ENCODE data around the gene SH3PXD2A.

The SH3PXD2A gene

DNA sequence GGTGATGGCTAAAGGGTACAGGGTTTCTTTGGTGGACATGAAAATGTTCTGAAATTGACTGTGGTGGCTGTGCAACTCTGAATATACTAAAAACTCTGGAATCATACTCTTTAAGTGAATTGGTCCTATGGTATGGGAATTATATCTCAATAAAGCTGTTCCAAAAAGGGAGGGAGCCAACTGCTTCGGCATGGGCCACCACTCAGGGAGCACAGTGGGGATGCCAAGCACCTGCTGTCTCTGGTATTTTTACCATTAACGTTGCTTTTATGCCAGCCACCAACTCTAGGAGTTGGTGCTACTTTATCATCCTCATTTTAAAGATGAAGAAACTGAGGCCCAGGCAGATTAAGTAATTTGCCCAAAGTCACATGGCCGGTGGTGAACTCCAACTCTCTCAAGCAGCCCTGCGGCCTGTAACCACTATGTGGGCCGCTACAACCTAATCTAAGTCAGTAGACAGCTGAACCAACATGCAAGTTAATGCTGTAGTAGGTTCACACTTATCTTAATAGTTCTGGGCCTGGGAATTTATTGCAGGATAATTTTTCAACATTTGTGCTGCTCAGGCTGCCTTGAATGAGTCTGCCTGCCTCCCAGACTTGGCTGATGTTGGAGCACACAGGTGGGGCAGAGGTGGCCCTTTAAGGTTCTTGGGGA, 20.8 kb downstream of the SH3PXD2A start:
- no peak for DNase-seq (ENCODE audit: low read depth in 4 of 4, low spot score in 1 of 4)

DNA sequence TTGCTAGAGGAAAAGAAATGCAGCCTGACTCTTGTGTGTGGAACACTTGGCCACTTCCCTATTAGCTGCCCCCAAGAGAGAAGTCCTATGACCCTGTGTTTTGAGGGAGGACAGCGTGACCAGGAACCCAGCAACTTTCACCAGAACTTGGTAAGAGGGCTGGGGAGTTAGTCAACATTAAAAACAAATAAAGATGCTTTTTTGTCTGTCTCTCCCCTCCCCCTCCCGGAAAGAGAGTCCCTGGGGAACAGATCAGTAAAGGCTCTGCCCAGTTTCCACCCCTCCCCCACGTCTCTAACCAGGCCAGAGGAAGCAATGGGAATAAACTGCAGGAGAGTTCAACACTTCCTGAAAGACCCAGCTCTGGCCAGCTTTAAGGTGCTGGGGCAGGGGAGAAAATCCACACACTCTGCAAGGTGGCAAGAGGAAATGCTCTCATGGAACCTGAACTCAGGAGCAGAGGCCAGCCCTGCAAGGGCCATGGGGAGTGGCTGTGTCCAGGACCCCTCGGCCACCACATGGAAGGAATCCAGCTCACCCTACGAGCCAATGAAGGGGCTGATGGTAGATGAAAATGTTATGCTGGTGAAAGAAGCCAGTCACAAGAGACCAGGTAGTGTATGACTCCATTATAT, 21.5 kb downstream of the SH3PXD2A start:
- no peak for DNase-seq (ENCODE audit: low read depth in 4 of 4, low spot score in 1 of 4)

DNA sequence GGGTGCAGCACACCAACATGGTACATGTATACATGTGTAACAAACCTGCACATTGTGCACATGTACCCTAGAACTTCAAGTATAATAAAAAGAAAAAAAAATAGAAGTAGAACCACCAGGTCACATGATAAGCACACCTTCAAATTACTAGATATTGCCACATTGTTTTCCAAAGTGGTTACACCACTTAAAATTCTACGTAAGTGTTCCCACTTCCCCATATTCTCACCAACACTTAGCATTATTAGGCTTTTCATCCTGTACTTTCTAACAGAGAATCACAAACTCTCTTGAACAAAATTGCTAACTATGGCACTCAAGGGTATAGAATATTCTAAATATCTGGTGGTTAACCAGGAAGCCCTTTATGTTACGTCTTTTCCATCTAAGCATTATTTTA, 22.6 kb downstream of the SH3PXD2A start:
- DNase-seq (ENCODE audit: low read depth in 4 of 4, low spot score in 1 of 4), result no peak

DNA sequence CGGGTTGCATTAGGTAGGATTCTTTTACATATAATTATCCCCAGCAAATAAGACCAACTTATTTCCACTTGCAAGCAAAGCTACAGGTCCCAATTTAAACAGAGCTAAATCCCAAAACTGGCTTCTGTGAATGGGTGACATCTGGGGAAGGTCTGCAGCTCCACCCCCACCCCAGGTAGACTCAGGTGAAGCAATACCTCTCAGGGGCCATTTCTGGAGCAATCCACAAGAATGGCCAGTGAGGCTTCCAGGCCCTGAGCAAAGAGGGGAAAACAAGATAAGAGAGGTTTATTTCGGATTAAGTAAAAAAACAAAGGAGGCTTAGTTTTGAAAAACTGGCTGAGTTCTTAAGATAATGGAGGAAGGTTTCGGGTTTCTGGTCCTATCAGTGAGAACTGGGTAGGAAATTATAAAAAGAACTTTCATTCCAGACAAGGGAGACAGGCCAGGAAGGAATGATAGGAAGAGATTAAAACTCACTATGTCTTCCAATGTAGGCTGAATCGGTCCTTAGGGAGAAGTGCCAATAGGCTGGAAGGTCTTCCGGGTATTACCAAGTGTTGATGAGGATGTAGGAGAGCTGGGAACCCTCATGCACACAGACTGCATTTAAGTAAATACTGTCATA, 25.4 kb downstream of the SH3PXD2A start:
- no peak for DNase-seq (ENCODE audit: low read depth in 4 of 4, low spot score in 1 of 4)

DNA sequence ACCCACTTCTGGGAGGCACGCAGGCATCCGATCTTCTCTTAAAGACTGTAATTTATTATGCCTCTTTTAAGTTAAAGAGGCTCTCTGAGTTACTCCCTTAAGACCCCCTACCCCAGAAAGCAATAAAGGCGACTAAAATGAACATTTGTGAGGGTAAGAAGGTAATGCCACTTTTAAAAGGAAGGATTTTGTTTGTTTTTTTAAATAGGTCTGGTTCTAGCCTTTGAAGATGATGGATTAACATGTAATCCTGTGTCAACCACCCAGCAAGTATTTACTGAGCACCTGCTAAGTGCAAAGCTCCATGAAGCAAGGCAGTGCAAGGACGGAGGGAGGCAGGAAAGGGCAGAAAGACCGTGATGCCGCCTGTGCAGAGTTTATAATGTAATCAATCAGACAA, 26.1 kb downstream of the SH3PXD2A start:
- no peak for DNase-seq (ENCODE audit: low read depth in 4 of 4, low spot score in 1 of 4)

DNA sequence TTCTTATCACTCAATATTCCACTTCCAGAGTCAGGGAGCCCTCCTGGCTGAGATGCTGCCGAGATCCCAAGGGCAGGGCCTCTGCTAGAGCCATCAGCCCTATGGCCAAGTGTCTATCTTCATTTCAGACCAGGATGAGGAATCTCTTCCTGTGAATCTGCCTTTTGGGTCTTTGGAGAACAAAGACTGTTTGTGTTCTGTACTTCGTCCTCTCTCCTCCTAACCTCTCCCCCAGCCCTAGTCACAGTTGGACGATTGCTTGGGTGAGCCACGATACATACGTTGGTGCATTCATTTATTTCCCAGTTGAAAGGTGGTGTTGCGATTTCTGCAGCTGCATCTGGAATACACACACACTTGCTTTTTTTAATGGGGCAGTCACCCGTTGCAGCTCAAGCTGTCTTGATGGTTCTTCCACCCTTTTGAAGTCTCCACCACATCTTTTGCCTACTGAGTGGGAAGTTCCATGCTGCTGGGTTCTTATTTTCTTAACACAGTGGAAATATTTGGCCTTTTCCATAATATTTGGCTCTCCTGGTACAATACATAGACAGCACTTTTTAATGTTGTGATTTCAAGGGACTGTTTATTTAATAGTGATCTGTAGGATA, 26.7 kb downstream of the SH3PXD2A start:
- no peak for DNase-seq (ENCODE audit: low read depth in 4 of 4, low spot score in 1 of 4)

DNA sequence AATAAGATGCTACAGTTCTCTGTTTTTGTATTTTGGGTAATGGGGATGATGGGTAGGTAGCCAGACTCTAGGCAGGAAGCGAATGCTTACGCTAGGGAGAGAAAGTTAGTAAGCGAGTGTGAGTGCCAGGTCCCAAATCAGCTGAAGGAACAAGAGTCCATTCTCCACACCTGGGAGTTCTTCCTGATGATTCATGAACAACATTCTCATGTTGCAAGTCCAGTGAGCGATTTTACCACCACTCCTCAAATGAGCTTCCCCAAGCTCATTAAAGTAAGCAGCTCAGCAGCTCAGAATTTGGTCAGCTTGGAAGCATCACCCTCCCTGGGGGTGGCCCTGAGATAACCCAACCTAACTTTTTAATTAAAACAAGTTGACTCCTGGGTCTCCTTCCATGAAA, 27.3 kb downstream of the SH3PXD2A start:
- no peak for DNase-seq (ENCODE audit: low read depth in 4 of 4, low spot score in 1 of 4)

DNA sequence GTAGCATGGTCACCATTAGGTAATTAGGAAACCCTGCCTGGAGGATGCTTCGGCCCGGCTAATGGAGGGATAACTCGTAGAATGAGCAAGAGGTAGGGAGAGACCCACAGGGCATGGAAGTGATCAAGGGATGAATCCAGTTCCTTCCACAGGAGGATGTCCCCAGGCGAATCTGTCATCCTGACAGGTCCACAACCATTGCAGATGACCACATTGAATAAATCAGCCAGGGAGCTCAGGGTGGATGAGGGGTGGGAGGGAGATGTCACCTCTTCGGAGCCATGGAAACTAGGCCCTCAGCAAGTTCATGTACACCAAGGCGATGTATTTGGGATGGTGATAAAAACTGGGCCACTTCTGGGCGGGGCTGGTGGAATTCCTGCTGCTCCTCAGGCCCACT, 28.5 kb downstream of the SH3PXD2A start:
- DNase-seq (ENCODE audit: low read depth in 4 of 4, low spot score in 1 of 4), result no peak

DNA sequence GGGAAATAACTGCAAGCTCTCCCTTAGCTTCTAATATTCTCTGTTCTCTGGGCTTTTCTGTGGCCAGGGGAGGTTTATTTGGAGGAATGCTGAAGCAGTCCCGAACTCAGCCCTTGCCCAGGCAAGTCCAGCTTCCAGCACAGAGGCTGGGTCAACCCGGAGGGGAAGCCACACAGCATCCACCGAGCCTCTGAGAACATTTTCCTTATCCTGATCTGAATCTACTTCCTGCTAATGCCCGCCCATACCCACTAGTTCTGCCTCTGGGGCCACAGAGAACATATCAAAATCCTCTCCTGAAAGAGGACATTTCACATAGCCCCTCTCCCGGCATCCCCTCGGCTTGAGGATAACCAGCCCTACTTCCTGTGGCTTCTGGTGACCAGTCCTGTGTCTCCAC, 31.1 kb downstream of the SH3PXD2A start:
- DNase-seq (ENCODE audit: low read depth in 4 of 4, low spot score in 1 of 4), result no peak

DNA sequence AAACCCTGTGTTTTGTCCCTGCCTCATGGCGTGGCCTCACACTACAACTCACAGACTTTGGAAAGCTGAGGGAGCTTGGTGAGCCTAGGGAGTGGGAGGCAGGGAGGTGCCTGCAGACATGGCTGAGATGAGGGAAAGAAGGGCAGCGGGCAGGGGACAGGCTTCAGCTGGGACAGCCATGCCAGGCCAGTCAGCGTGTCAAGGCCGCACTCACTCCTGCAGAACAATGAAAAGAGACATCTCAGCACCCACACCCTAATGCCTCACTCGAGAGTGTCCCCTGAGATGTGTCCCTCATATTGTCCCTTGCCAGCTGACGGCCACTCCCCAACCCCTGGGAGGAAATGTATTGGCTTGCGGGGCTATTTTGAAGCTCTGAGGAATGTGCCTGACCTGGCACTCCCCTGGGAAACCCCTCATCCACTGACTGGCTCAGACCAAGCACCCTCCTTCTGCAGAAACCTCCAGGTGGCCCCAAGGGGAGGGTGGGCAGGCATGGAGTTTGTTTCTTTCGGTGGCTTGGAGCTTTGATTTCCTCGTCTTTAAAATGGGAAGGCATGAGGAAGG, 31.6 kb downstream of the SH3PXD2A start:
- no peak for DNase-seq (ENCODE audit: low read depth in 4 of 4, low spot score in 1 of 4)

DNA sequence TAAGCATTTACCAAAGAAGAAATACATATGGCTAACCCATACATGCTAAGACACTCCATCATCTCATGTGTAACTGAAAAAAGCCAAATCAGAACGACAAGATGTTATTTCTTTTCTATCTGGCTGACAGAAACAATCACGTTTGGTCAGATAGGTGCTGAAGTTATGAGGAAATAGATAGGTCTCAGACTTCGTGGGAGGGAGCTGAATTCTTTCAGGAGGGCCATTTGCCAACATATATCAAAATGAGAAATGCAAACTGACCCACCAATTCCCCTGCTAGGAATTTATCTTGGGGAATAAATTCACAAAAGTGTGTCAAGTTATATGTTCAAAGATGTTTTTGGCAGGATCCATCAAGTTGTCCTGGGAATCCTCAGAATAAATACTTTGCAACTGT, 32.6 kb downstream of the SH3PXD2A start:
- no peak for DNase-seq (ENCODE audit: low read depth in 4 of 4, low spot score in 1 of 4)

DNA sequence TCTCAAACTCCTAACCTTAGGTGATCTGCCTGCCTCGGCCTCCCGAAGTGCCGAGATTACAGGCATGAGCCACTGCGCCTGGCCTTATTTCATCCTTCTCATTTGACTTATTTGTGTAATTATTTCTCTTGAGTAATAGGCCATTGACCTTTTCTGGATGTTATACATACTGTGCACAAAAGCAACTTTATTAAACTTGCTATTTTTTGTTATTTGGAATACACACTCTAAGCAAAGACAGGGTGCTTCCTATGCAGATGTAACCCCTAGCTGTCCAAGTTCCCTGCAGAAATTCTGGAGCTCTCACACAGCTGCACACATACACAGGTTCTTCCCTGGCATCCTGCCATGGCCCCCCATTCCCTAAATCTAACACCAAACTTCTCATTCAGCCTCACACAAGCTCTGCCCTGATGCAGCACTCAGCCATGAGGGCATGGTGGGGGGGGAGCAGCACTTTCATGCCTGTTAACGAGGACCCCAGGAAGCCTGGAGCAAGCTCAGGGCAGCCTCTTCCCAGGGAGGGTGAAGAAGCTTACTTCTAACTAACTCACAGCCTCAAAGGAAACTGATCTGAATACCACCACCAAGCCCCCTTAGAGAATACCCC, 33.2 kb downstream of the SH3PXD2A start:
- no peak for DNase-seq (ENCODE audit: low read depth in 4 of 4, low spot score in 1 of 4)

DNA sequence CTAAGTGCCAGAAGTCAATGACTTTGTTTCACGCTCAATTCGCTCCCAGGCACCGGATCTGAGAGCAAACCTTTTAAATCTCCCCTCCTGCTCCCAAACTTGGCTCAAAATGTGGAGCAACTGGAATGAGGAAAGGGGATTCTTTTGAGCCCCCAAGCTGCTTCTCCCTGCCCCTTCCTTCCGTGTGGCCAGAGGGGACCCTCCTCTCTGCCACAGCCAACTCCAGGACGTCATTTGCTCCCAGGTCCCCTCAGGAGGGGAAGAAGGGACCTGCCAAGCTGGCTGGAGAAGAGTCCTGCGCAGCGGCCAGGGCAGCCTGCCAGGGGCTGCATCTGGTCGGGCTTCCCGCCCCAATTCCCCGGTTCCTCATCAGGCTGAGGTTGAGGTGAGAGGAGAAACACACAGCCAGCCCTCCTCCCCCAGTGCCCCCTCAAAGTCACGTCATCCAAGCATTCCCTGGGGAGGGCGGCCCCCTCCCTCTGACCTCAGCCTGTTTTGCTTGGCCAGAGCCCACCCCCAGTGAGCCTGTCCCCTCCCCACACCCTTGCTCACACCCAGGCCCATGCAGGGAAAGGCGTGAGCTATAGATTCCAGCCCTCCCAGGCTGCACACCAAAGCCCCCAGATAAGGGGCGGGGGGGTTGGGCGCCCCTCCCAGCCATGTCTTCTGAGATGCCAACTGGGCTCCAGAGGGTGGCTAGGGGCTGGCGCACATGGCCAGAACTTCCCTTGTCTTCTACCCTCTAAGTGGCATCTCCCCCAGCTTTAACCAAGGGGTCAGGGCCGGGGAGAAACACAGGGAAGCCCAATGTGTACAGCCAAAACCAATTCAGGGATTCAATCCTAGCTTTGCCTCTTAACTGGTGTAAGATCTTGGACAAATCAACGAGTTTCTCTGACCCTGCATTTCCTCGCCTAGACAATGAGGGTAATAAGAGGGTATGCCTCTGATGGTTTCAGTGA, 35.0 kb downstream of the SH3PXD2A start:
- DNase-seq (ENCODE audit: low read depth in 4 of 4, low spot score in 1 of 4), result no peak

DNA sequence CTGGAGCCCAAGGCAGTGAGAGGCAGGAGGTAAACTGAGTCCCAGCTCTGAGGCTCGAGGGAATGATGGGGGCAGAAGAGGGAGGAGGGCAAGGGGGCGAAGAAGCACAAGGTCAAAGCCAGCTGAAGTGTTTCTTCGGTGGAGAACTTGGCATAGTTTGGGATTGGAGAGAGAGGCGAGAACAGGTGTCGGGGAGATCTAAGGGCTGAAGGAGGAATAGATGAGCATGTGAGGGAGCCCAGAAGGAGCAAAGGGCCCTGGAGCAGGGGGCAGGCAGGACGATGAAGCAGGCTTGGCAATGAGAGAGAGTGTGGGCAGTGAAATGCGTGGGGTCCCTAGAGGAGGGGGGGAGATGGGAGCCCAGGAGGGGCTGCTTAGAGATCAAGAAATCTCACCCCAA, 35.9 kb downstream of the SH3PXD2A start:
- no peak for DNase-seq (ENCODE audit: low read depth in 4 of 4, low spot score in 1 of 4)

DNA sequence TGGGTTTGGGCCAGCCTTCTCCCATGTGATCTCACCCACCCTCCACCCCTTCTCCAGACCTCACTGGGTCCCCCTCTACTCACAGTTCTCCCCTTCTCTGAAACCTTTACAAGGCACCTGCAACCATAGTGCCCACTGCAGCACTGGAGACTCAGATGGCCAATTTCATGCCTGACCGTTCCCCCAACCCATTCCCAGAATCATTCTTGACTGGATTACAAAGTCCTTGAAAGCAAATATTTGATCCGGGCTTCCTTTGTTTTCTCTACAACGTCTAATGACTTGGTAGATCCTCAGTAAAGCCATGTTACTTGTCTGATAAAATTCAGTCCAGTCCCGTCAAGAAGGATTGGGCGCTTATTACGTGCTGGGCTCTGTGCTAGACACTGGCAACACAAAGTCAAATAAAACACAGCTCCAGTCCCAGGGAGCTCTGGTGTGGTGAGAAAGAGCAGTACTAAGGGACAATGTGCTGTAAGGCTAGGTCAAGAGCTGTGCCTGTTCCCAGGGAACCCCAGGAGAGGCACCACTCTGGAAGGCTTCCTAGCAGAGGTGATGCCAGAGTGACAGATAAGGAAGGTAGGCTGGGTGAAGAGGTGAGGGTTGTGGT, 36.5 kb downstream of the SH3PXD2A start:
- DNase-seq (ENCODE audit: low read depth in 4 of 4, low spot score in 1 of 4), result no peak

DNA sequence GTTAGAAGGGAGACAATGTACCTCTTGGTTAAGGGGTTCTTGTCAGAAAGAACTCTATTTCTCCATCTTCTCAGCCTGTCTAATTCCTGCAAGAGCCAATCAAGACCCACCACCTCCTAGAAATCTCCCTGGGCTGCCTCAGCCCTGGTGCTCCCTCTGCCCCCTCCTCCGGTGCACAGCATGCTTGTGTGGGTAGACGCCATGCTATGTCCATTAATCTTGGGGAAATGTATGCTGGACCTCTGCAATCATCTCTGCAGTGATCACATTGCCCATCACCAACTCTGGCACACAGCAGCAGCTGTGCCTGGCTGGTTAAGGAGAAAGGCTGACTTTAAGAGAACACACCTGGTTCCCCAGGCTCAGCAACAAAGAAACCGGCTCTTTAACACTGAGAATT, 37.3 kb downstream of the SH3PXD2A start:
- no peak for DNase-seq (ENCODE audit: low read depth in 4 of 4, low spot score in 1 of 4)

DNA sequence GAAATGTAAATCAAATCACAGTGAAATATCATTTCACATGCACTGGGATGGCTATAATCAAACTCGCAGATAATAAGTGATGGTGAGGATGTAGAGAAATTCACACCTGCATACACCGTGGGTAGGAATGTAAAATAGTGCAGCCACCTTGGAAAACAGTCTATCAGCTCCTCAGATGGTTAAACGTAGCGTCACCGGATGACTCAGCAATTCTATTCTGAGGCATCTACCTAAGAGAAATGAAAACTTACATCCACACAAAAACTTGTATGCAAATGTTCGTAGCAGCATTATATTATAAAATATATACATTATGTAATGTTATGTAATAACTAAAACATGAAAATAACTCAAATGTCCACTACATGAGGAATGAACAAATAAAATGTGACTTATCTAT, 38.9 kb downstream of the SH3PXD2A start:
- DNase-seq (ENCODE audit: low read depth in 4 of 4, low spot score in 1 of 4), result no peak

DNA sequence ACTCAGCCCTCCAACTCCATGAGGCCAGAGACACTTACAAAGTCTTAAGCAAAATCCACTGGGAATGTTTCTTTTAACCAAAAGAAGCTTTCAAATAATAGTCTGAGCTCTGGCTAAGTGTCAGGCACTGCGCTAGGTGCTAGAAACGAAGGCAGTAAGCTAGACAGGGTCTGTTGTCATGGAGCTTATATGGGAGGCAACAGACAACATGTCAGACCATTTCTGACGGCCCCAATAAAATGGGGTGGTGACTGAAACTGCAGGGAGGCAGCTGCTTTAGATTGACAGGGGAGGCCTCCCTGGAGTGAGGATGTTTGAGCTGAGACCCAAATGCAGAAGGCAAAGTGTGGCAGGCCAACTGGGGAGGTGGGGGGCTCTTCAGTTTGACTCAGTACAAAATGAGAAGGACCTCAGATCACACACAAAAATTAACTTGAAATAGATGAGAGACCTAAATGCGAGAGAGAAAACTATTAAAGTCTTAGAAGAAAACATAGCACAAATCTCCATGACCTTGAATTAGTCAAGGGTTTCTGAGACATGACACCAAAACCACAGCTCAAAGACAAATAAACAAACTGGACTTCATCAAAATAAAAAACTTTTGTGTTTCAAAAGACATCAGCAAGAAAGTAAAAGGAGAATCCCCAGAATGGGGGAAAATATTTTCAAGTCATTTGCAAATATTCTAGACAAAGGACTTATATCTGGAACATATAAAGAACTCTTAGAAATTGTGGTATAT, 40.6 kb downstream of the SH3PXD2A start:
- no peak for DNase-seq (ENCODE audit: low read depth in 4 of 4, low spot score in 1 of 4)

DNA sequence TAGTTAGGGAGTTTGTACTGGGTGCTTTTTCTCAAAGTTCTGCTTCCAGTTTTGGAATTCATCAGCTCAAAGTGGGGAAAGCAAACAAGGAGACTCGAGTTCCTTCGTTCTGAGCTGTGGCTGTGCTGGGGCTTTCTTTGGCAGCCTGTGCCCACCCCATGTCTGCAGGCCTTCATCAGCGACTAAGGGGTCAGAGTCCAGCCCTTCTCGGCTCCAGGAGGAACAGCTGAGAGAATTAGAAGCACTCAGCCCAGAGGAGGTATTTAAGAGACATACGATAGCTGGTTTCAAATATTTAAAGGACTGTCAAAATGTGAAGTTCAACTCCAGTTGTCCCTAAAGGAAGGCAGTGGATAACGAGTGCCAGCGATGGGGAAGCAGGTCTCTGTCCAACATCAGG, 41.3 kb downstream of the SH3PXD2A start:
- DNase-seq (ENCODE audit: low read depth in 4 of 4, low spot score in 1 of 4), result no peak

Measured in stimulated activated CD4-positive, alpha-beta T cell treated with anti-CD3 and anti-CD28 coated beads, Interleukin-1b, Interleukin-23, amount 100 ng/mL, for 24 hours (primary cell).